ENCODE measurements around the gene OSBPL9. TPM values are rescaled to one million over a fixed set of nuclear protein-coding genes. Genes with fewer than 3 reads are reported as not detected.
A peak's percentile ranks its signal among the peaks of the same experiment; 100 is the strongest.

The OSBPL9 gene
- total RNA-seq, 1 experiment from 2014 or later = 188 TPM

DNA sequence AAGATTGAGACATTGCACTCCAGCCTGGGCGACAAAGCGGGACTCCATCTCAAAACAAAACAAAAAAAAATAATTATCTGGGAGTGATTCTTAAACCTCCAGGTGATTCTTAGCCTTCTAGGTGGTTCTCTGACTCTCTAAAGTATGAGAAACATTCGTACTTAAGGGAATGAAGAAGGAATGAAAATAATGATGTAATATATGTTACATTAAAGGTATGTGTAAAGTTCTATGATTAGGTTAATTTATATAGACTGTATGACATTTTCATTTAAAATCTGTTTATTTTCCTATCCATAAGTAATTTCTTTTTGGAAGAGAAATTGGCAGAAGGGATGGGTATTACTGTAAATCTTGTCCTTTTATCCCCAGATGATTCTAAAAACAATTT, 34.7 kb downstream of the OSBPL9 start:
- no peak for DNase-seq
- H3K9me3 ChIP-seq (ENCODE audit: insufficient read depth, low read depth) = no peaks in the 10 kb centered on the region
- H3K79me2 ChIP-seq (ENCODE audit: low read depth) = peaks cover 85% of the 10 kb centered on the region
- H3F3A ChIP-seq (ENCODE audit: insufficient read depth, low read depth) = peaks cover 39% of the 10 kb centered on the region
- peaks cover 36% of the 10 kb centered on the region for H3K36me3 ChIP-seq (ENCODE audit: low read depth)
- intact Hi-C loops (cut with micrococcal nuclease; ENCODE audit: unreplicated experiment) = no loop called here
- no peak overlapping the region for H3K27ac ChIP-seq
- H3K27me3 ChIP-seq (ENCODE audit: insufficient read depth, low read depth) = no peaks in the 10 kb centered on the region
- H3K9me2 ChIP-seq (ENCODE audit: insufficient read depth) = no peaks in the 10 kb centered on the region
- BruUV-seq (replicated peaks) = no TSS peak
- CTCF ChIA-PET = no interaction called here
- H3K4me1 ChIP-seq (replicated peaks; ENCODE audit: insufficient read depth) = peaks cover 50% of the 10 kb centered on the region
- H4K20me1 ChIP-seq (ENCODE audit: insufficient read depth) = no peaks in the 10 kb centered on the region
- POLR2A ChIA-PET (ENCODE audit: unreplicated experiment) = interaction anchor here (0.6 kb wide), 1 partner anchor 10 kb away, joined by 8 read pairs; no protein-coding TSS in a partner anchor
- H2AFZ ChIP-seq = no peak overlapping the region
- no peak overlapping the region for H3K4me2 ChIP-seq
- no peak for TF ChIP-seq CTCF (conservative IDR thresholded peaks at IDR 0.05)
- TF ChIP-seq EZH2 (IDR thresholded peaks at IDR 0.05; ENCODE audit: low read depth) = no peak
- no peak overlapping the region for H3K4me3 ChIP-seq

DNA sequence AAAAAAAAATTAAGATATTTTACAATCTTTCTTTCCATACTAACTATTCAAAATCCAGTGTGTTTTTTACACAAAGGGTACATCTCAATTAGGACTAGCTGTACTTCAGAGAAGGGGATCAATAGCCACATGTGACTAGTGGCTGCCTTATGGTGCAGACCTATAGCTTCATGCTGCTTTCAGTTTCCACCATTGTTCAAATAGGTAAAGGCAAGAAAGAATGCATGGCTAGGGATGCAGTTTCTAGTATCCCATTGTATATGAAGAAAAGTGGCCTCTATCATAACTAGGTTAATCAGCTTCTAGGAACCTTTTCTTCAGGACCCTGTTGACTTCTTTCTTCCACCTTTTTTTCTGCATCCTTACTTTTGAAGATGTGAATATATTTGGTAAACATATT, 35.7 kb downstream of the OSBPL9 start:
- DNase-seq = no peak
- no peak overlapping the region for H3K4me2 ChIP-seq

DNA sequence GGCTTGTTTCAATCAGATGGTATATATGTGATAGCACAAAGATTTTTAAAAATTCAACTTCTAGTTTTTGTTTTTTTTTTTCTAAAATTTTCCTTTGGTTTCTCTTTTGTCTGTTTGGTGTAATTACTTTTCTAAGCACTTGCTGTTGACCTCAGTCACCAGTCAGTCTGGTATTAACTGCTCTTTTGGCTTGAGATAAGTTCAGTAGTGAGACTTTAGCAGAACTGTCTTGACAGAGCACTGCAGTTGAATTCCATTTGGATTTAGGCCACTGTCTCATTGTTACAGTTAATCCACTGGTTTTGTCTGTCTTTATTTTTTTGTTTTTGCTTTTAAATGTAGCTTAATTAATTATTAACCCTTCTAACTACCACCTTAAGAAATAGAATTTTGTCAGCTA, 36.2 kb downstream of the OSBPL9 start:
- Histone ChIP-seq H3K36me3 (ENCODE audit: low read depth) (peaks cover 42% of the 10 kb centered on the region), H3K4me1 (replicated peaks; ENCODE audit: insufficient read depth) (peaks cover 34% of the 10 kb centered on the region), H3K27ac (peak overlapping the region; percentile 34), H3K9me2 (ENCODE audit: insufficient read depth) (no peaks in the 10 kb centered on the region), H3K79me2 (ENCODE audit: low read depth) (peaks cover 85% of the 10 kb centered on the region), H2AFZ (no peak overlapping the region), H3F3A (ENCODE audit: insufficient read depth, low read depth) (peaks cover 23% of the 10 kb centered on the region), H3K4me2 (no peak overlapping the region), H3K27me3 (ENCODE audit: insufficient read depth, low read depth) (no peaks in the 10 kb centered on the region), H3K4me3 (no peak overlapping the region), H3K9me3 (ENCODE audit: insufficient read depth, low read depth) (no peaks in the 10 kb centered on the region), H4K20me1 (ENCODE audit: insufficient read depth) (no peaks in the 10 kb centered on the region)
- no peak for DNase-seq
- CTCF ChIA-PET = no interaction called here
- POLR2A ChIA-PET (ENCODE audit: unreplicated experiment) = interaction anchor here (0.6 to 0.7 kb wide), 2 partner anchors 124 to 128 kb away, joined by 14 to 19 read pairs; no protein-coding TSS in a partner anchor
- TF ChIP-seq CTCF (conservative IDR thresholded peaks at IDR 0.05) (no peak), EZH2 (IDR thresholded peaks at IDR 0.05; ENCODE audit: low read depth) (no peak)
- intact Hi-C loops (cut with micrococcal nuclease; ENCODE audit: unreplicated experiment) = no loop called here
- BruUV-seq (replicated peaks) = no TSS peak

More for the DNA sequence above, 35.7 kb downstream of the OSBPL9 start:
- Histone ChIP-seq H3K4me1 (replicated peaks; ENCODE audit: insufficient read depth) (peaks cover 39% of the 10 kb centered on the region), H3K27ac (no peak overlapping the region; the same call in 1 of the 2 replicates), H3K79me2 (ENCODE audit: low read depth) (peaks cover 85% of the 10 kb centered on the region), H3K9me2 (ENCODE audit: insufficient read depth) (no peaks in the 10 kb centered on the region), H3F3A (ENCODE audit: insufficient read depth, low read depth) (peaks cover 28% of the 10 kb centered on the region), H3K4me3 (no peak overlapping the region), H3K9me3 (ENCODE audit: insufficient read depth, low read depth) (no peaks in the 10 kb centered on the region), H2AFZ (no peak overlapping the region), H3K27me3 (ENCODE audit: insufficient read depth, low read depth) (no peaks in the 10 kb centered on the region), H3K36me3 (ENCODE audit: low read depth) (peaks cover 40% of the 10 kb centered on the region), H4K20me1 (ENCODE audit: insufficient read depth) (no peaks in the 10 kb centered on the region)
- BruUV-seq (replicated peaks) = no TSS peak
- ChIA-PET CTCF (no interaction called here), POLR2A (ENCODE audit: unreplicated experiment) (no interaction called here)
- TF ChIP-seq CTCF (conservative IDR thresholded peaks at IDR 0.05) (no peak), EZH2 (IDR thresholded peaks at IDR 0.05; ENCODE audit: low read depth) (no peak)
- intact Hi-C loops (cut with micrococcal nuclease; ENCODE audit: unreplicated experiment) = no loop called here
